NCI-H345 treated with DMSO at 0.1 percent for 48 hours (cell line): Measurements from ENCODE around the gene ANKRD11.
"Not testable (repeated sequence)": the region's sequence is repeated elsewhere in the genome, so short reads cannot be mapped to it uniquely, and the experiment has no call there.

Experiments used
- DNase-seq: peaks from one replicate; lab custom pipeline; 2025; ENCODE audit not compliant: unreplicated experiment; lab: John Stamatoyannopoulos, UW

The ANKRD11 gene

DNA sequence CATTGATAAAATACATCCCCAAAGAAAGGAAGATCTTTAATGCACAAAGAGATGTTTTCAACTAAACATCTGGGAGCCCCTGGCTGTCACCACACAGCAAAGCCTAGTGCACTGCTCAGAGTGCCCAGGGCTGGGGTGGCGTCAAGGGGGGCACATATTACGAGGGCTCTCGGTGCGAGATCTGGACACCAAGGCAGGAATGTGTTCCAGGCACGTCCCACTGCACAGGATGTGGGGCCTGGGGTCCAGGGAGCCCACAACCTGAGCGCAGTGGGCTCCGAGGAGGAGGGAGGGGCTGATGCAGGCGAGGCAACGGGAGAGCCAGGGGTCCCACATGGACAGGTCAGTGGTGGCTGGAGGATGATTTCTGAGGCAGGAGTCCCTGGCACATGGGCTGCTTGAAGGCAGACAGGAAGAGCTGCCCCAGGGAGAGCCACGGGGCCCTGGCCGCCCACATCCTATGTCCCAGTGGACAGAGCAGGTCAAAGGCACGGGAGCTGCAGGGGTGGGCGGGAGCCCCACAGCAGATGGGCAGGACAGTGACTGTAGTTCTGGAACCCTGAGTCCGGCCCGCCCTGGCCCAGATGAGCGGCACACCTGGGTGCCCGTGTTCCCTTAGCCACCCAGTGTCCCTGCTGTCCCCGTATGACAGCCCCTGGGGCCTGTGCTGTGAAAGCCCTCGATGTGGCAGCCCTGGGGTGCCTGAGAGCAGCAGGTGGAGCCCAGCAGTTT, 216.5 kb downstream of the ANKRD11 start:
- DNase-seq = no peak

- DNase-seq = no peak
Measured at GRCh38 chr16:89272631-89273030, 217.7 kb downstream of the ANKRD11 start.

GRCh38 chr16:89270666-89271345, 219.6 kb downstream of the ANKRD11 start:
- no peak for DNase-seq

- no peak for DNase-seq
Measured at GRCh38 chr16:89269805-89270665, 220.3 kb downstream of the ANKRD11 start.

DNA sequence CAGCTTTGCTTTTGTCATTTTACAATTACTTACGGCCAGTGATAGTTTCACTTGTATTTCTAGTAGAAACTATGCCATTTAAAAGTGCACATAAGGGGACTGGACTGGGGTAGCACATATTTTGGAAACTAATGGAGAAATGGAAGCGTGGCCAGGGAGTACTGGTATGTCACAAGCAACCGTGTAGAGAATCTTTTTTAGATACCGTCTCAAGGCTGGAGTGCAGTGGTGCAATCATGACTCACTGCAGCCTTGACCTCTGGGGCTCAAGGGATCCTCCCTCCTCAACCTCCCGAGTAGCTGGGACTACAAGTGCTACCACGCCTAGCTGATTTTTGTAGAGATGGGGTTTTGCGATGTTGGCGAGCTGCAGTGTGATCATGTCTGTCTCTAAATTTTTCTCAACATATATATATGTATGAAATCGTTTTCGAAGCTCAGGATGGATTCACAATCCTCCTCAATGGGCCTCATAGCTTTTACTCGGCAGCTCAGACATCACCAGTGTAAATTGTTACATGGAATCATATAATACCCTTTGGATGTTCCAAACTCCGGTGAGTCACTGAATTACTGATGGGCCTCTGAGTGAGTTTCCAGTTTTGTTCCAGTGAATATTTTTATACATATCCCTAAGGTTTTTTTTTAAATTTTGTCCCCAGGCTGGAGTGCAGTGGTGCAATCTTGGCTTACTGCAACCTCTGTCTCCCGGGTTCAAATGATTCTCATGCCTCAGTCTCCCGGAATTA, 221.2 kb downstream of the ANKRD11 start:
- DNase-seq = no peak

DNA sequence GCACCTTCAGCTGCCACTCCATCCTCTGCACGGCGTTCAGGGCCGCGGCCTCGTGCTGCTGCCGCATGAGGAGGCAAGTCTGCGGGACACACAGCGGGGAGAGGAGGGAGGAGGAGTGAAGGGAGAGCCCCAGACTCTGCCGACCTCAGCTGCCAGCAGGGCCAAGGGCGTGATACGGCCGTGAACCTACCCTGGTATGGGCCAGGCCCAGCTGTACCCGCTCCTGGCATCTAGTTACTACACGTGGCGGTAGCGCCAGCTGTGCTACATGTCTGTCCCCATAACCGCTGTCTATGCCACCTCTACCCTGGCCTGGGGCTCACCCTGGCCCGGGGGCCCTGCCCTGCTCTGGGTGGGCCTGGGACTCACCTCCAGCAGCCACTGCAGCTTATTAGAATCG, 221.8 kb downstream of the ANKRD11 start:
- DNase-seq = no peak

DNA sequence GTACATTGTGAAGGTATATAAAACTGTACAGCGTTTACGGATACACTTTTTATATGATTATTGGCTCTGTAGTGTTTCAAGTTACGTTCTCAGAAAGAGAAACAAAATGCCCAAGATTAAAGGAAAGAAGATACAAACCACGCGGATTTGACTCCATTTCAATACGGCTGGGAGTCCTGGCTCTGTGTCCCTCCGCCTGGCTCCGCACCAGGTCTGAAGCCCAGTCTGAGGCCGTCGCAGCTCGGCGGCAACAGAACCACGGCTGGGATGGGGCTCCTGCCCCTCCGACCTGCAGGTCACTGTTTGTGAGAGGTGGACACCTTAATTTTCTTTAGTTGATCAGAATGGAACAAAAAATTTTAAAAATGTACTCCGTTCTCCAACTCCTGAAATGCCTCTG, 222.6 kb downstream of the ANKRD11 start:
- DNase-seq = not testable (repeated sequence)

DNA sequence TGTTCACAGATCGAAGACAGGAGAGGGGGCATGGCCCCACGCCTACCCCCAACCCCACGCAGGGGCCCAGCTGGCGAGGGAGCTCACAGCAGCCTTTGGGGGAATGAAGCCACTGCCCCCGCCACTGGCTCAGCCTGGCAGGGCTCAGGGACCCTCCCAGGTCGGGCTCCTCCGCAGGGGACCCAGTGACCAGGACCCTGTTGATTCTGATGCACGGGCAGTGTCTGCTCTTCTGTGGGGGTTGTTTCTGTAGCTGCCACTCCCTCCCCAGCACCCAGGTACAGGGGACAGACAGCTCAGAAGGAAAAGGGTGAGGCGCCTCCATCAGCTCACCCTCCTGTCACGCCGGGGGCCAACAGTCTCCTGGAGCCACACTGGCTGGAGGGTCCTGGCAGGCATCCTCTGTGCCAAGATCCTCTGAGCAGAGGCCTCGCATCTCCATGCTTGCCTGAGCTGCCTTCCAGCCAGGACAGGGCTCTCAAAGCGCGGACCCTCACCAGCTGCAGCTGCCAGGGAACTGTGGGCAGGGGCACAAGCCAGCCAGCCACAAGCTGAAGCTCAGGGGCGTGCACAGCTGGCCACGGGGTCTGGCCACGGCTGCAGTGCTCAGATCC, 223.7 kb downstream of the ANKRD11 start:
- DNase-seq = no peak

DNA sequence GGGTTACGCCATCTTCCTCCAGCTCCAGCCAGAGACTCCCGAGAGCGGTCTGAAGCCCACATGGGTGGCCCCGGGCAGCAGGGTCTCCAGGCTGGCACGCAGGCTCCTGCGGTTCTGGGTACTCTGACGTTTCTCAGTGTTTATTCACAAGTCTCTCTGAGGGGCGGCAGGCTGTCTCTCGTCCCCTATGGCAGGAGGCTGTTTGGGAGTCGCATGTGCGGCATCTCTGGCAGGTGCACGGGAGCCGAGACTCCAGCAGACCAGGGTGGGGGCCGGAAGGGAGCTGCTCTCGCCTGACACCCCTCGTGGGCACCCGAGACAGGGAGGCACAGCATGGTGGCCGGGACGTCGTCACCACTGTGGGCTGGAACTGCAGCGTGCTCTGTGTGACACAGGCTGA, 224.7 kb downstream of the ANKRD11 start:
- no peak for DNase-seq

DNA sequence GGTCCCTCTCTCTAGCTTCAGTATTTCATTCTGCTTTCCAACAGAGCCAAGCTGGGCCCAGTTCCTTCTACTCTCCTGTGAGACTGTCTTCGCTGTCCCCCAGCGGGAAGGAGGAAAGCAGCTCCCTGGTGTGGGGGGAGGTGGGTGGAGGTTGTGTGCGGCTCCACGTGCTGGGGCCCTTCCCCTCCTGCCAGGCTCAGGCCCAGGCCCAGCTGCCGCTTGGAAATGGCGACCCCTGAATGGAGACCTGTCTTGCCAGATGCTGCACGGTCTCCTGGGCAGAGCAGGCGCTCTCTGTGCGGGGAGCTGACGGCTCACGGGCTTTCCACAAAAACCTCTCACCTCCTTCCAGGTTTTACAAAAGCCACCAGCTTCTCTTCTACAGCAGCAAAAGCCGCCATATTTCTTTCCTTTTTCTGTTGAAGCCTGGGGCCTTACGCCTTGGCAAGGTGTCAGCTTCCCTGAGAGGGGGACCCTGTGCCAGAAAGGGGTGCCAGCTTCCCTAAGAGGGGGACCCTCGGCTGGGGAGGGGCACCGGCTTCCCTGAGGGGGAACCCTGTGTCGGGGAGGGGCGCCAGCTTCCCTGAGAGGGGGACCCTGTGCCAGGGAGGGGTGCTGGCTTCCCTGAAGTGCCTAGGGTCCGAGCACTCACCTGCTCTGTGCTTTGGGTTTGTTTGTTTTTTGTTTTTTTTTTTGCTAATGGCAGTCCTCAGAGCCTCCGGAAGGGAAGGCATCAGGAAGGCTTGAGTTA, 225.4 kb downstream of the ANKRD11 start:
- no peak for DNase-seq

- no peak for DNase-seq
Measured at GRCh38 chr16:89261691-89262563, 228.4 kb downstream of the ANKRD11 start.

GRCh38 chr16:89259901-89260300, 230.5 kb downstream of the ANKRD11 start:
- DNase-seq = not testable (repeated sequence)

- DNase-seq = no peak
Measured at GRCh38 chr16:89257757-89258465, 232.4 kb downstream of the ANKRD11 start.

DNA sequence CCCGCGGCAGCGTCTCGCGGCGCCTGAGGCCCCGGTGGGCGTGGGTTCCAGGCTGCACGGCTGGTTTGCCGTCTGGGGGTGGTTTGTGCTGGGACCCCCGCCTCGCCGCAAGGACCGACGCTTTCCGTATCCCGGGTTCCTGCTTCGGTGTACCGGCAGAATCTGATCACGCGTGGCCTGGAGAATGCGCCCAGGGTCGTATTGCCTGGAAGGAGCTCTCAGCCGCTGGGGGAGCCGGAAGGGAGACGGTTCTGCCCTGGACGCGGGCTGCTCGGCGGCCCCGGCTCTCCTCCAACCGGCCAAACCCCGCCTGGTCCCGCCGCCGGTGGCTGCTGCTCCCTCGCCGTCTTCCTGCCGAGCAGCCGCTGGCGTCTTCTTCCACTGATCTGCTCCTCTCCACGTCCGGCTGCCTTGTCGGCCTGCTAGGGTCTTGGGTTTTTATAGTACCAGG, 233.1 kb downstream of the ANKRD11 start:
- DNase-seq = no peak

DNA sequence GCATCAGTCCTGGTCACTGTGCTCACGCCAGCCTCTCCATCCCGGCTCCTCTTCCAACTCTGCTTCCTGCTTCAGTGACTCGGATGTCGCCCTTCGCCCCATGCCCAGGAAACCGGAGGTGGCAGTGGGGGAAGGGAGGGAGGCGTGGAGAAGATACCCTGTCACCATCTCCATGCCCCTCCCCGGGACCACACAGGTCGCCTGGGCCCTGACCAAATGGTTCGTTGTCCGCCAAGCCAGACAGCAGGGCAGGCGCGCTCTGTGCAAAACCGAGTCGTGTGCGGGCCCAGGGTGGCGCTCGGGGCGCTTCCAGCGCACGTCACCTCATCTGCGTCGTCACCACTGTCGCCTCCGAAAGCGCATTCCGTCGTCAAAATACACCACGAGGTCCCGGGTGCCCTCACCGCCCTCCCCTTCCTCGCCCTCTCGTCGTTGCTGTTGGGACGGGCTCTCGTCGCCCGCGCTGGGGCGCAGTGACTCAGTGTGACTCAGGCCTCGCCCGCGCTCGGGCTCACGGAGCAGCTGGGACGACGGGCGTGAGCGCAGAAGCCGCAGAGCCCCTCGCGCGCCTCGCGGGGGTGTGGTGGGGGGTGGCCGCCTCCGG, 233.6 kb downstream of the ANKRD11 start:
- DNase-seq = no peak

- no peak for DNase-seq
Measured at GRCh38 chr16:89253548-89254287, 236.6 kb downstream of the ANKRD11 start.
